NCI-H2171 treated with DMSO at 0.1 percent for 48 hours (cell line): ENCODE results near the gene CHCHD6.

Source experiments
- DNase-seq: peaks from one replicate; lab custom pipeline; 2025; lab: John Stamatoyannopoulos, UW

Gene CHCHD6

GRCh38 chr3:126826693-126827092 is 122.7 kb downstream of the CHCHD6 start:
- no peak for DNase-seq

GRCh38 chr3:126827121-126827520 is 123.1 kb downstream of the CHCHD6 start:
- DNase-seq = no peak

GRCh38 chr3:126828306-126828705 is 124.3 kb downstream of the CHCHD6 start:
- DNase-seq = no peak

- no peak for DNase-seq
These were observed 128.9 kb downstream of the CHCHD6 start for GRCh38 chr3:126832933-126833332.

GRCh38 chr3:126834596-126835471 is 130.8 kb downstream of the CHCHD6 start:
- DNase-seq = no peak

GRCh38 chr3:126835472-126836219 is 131.6 kb downstream of the CHCHD6 start:
- no peak for DNase-seq

- no peak for DNase-seq
These were observed 132.3 kb downstream of the CHCHD6 start for GRCh38 chr3:126836220-126836860.

- DNase-seq = peak; percentile 29
These were observed 133.7 kb downstream of the CHCHD6 start for GRCh38 chr3:126837773-126838172.

- no peak for DNase-seq
These were observed 142.1 kb downstream of the CHCHD6 start for GRCh38 chr3:126845920-126846715.

GRCh38 chr3:126847061-126847460 is 143.0 kb downstream of the CHCHD6 start:
- no peak for DNase-seq

- DNase-seq = no peak
These were observed 145.0 kb downstream of the CHCHD6 start for GRCh38 chr3:126848991-126849390.

- DNase-seq = no peak
These were observed 145.7 kb downstream of the CHCHD6 start for GRCh38 chr3:126849768-126850167.

- DNase-seq = no peak
These were observed 146.5 kb downstream of the CHCHD6 start for GRCh38 chr3:126850370-126851085.

- DNase-seq = no peak
These were observed 147.3 kb downstream of the CHCHD6 start for GRCh38 chr3:126851382-126851781.

GRCh38 chr3:126851934-126852333 is 147.9 kb downstream of the CHCHD6 start:
- DNase-seq = peak; percentile 38

- DNase-seq = no peak
These were observed 148.5 kb downstream of the CHCHD6 start for GRCh38 chr3:126852511-126852910.

GRCh38 chr3:126854666-126855065 is 150.6 kb downstream of the CHCHD6 start:
- no peak for DNase-seq

GRCh38 chr3:126855374-126855773 is 151.3 kb downstream of the CHCHD6 start:
- no peak for DNase-seq

- no peak for DNase-seq
These were observed 153.9 kb downstream of the CHCHD6 start for GRCh38 chr3:126857928-126858327.

GRCh38 chr3:126858401-126858800 is 154.4 kb downstream of the CHCHD6 start:
- DNase-seq = no peak

- DNase-seq = peak; percentile 36
These were observed 154.8 kb downstream of the CHCHD6 start for GRCh38 chr3:126858887-126859286.
